ENCODE data around the gene ATP6V1B1. TPM values are rescaled to one million over a fixed set of nuclear protein-coding genes. Genes with fewer than 3 reads are reported as not detected.

ATP6V1B1 gene
- total and polyA plus RNA-seq, 8 donors, result 1.4 to 17.0 (median 2.8) TPM

GRCh38 chr2:70895998-70896764 is 39.5 kb upstream of the ATP6V1B1 start:
- no peak for ATAC-seq
- WGBS, 2 donors, result 66 to 72% methylated on average over 25 of the region's 25 CpGs
- H3K9me3 ChIP-seq, result no peaks in the 10 kb centered on the region
- peak in 1 of 6 donors; percentile 45 for DNase-seq
- no peaks in the 10 kb centered on the region for H3K27me3 ChIP-seq
- no peaks in the 10 kb centered on the region for H3K36me3 ChIP-seq
- H3K27ac ChIP-seq, result no peak overlapping the region
- no peaks in the 10 kb centered on the region for H3K4me1 ChIP-seq
- H3K4me3 ChIP-seq, result no peak overlapping the region
- no peak for FAIRE-seq
- intact Hi-C loops (cut with DNase I), result no loop called here
- no peak for TF ChIP-seq CTCF (IDR thresholded peaks at IDR 0.05)

- Histone ChIP-seq H3K9me3 (no peaks in the 10 kb centered on the region), H3K36me3 (no peaks in the 10 kb centered on the region), H3K27me3 (no peaks in the 10 kb centered on the region), H3K27ac (no peak overlapping the region), H3K4me3 (no peak overlapping the region), H3K4me1 (no peaks in the 10 kb centered on the region)
- intact Hi-C loops (cut with DNase I), result no loop called here
- no peak for ATAC-seq
- no peak for FAIRE-seq
- peak in 1 of 6 donors; percentile 31 for DNase-seq
- WGBS, 2 donors, result 51 to 61% methylated on average over 16 of the region's 16 CpGs
- no peak for TF ChIP-seq CTCF (IDR thresholded peaks at IDR 0.05)
Observed at GRCh38 chr2:70896765-70897202, 38.9 kb upstream of the ATP6V1B1 start.

GRCh38 chr2:70897203-70897976 is 38.3 kb upstream of the ATP6V1B1 start:
- H3K4me3 ChIP-seq, result no peak overlapping the region
- no peaks in the 10 kb centered on the region for H3K27me3 ChIP-seq
- no peak overlapping the region for H3K27ac ChIP-seq
- 55% methylated on average over 35 of the region's 35 CpGs for WGBS, 2 donors
- FAIRE-seq, result no peak
- H3K9me3 ChIP-seq, result no peaks in the 10 kb centered on the region
- DNase-seq, result peak in 1 of 6 donors; percentile 52
- no peaks in the 10 kb centered on the region for H3K4me1 ChIP-seq
- ATAC-seq, result no peak
- no peak for TF ChIP-seq CTCF (IDR thresholded peaks at IDR 0.05)
- intact Hi-C loops (cut with DNase I), result no loop called here
- H3K36me3 ChIP-seq, result no peaks in the 10 kb centered on the region

GRCh38 chr2:70897977-70898226 is 37.8 kb upstream of the ATP6V1B1 start:
- TF ChIP-seq CTCF (IDR thresholded peaks at IDR 0.05), result no peak
- no peaks in the 10 kb centered on the region for H3K36me3 ChIP-seq
- DNase-seq (no peak), ATAC-seq (no peak), FAIRE-seq (no peak)
- 38 to 55% methylated on average over 5 of the region's 5 CpGs for WGBS, 2 donors
- no peaks in the 10 kb centered on the region for H3K9me3 ChIP-seq
- no peak overlapping the region for H3K27ac ChIP-seq
- intact Hi-C loops (cut with DNase I), result no loop called here
- H3K4me3 ChIP-seq, result no peak overlapping the region
- no peaks in the 10 kb centered on the region for H3K4me1 ChIP-seq
- no peaks in the 10 kb centered on the region for H3K27me3 ChIP-seq

Data from pancreas (tissue), 10 donors.